A549 (cell line): ENCODE results near the gene VPS37D. TPM values are rescaled to one million over a fixed set of nuclear protein-coding genes. Genes with fewer than 3 reads are reported as not detected.

Experiments used
- BCL3 ChIP-seq: fragments of >200 bp; sonication (Bioruptor Twin); formaldehyde crosslinking; IDR thresholded peaks from 3 replicates; pipeline ENCODE4 v1.6.1; 2016
- BHLHE40 ChIP-seq: IDR thresholded peaks from 2 replicates; pipeline ENCODE4 v1.6.1; 2012; ENCODE audit warnings: low read depth, low read length, inconsistent platforms
- CBX2 ChIP-seq: fragments of 200-600 bp; sonication (generic); IDR thresholded peaks from 2 replicates; pipeline ENCODE4 v1.6.1; 2016; ENCODE audit warnings: low read depth, mild to moderate bottlenecking, borderline replicate concordance
- CTCF ChIP-seq: fragments of >200 bp; sonication (Bioruptor Twin); formaldehyde crosslinking; IDR thresholded peaks from 3 replicates; pipeline ENCODE4 v1.5.1; 2016
- ESRRA ChIP-seq: fragments of 150-350 bp; IDR thresholded peaks from 2 replicates; pipeline ENCODE4 v1.6.1; 2014; ENCODE audit warnings: mild to moderate bottlenecking, low read length, borderline replicate concordance
- FOSB ChIP-seq: fragments of 250-450 bp; sonication (Bioruptor Pico); IDR thresholded peaks from 2 replicates; pipeline ENCODE4 v1.5.0; 2020; ENCODE audit warnings: mild to moderate bottlenecking, moderate library complexity
- GATA3 ChIP-seq: IDR thresholded peaks from 2 replicates; pipeline ENCODE4 v1.6.1; 2012; ENCODE audit warnings: borderline replicate concordance
- HDAC2 ChIP-seq: fragments of 200-600 bp; sonication (generic); IDR thresholded peaks from 2 replicates; pipeline ENCODE4 v1.6.1; 2016
- HES2 ChIP-seq: fragments of >200 bp; sonication (Bioruptor Twin); formaldehyde crosslinking; IDR thresholded peaks from 2 replicates; pipeline ENCODE4 v1.6.1; 2016
- HEYL ChIP-seq: fragments of 250-450 bp; sonication (Bioruptor Pico); IDR thresholded peaks from 2 replicates; pipeline ENCODE4 v1.8.0; 2021; ENCODE audit warnings: mild to moderate bottlenecking, moderate library complexity
- HOXB13 ChIP-seq: fragments of 250-450 bp; sonication (Bioruptor Pico); IDR thresholded peaks from 2 replicates; pipeline ENCODE4 v1.5.0; 2020; ENCODE audit warnings: low read depth, mild to moderate bottlenecking, moderate library complexity
- MAX ChIP-seq: IDR thresholded peaks from 2 replicates; pipeline ENCODE4 v1.6.1; 2012
- MYC ChIP-seq: IDR thresholded peaks from 2 replicates; pipeline ENCODE4 v1.6.1; 2012; ENCODE audit warnings: mild to moderate bottlenecking, inconsistent platforms, low read length, improper control_type of control experiment, borderline replicate concordance
- NFE2L2 ChIP-seq: fragments of 150-350 bp; conservative IDR thresholded peaks from 2 replicates; pipeline ENCODE4 v1.6.1; 2014; ENCODE audit warnings: low read length
- NR3C1 ChIP-seq: fragments of >200 bp; sonication (Bioruptor Twin); formaldehyde crosslinking; IDR thresholded peaks from 3 replicates; pipeline ENCODE4 v1.6.1; 2017
- REST ChIP-seq: fragments of 200-600 bp; sonication (generic); IDR thresholded peaks from 2 replicates; pipeline ENCODE4 v1.6.1; 2016; ENCODE audit warnings: antibody characterized with exemption, mild to moderate bottlenecking, moderate library complexity
- SMC3 ChIP-seq: fragments of >200 bp; sonication (Bioruptor Twin); formaldehyde crosslinking; IDR thresholded peaks from 3 replicates; pipeline ENCODE4 v1.6.1; 2018; ENCODE audit warnings: inconsistent platforms
- TP53 ChIP-seq: fragments of 250-450 bp; sonication (Bioruptor Pico); IDR thresholded peaks from 2 replicates; pipeline ENCODE4 v1.5.0; 2021; ENCODE audit warnings: mild to moderate bottlenecking, moderate library complexity
- USF2 ChIP-seq: fragments of 450-650 bp; IDR thresholded peaks from 2 replicates; pipeline ENCODE4 v1.6.1; 2014; ENCODE audit warnings: antibody characterized with exemption
- ZNF302 ChIP-seq: fragments of 250-450 bp; sonication (Bioruptor Pico); IDR thresholded peaks from 2 replicates; pipeline ENCODE4 v1.9.0; 2021; ENCODE audit warnings: inconsistent platforms, mild to moderate bottlenecking, moderate library complexity
- polyA plus RNA-seq, 4 experiments: library from polyadenylated mRNA; depleted of rRNA in 3 of 4; stranded (reverse); fragments of >200 nt; fragmentation: RNase III in 1 of 4; extraction: RNeasy Plus Mini Kit Qiagen cat#74134 plus additional on column Dnase treatment in 1 of 4; gene quantifications; 2 replicates in 3 of 4; 3 replicates in 1 of 4; pipeline ENCODE4 v1.2.3, GENCODE V29; 2011 to 2017

VPS37D gene
- polyA plus RNA-seq, 2 of the 4 experiments (the other 2 are of a cell fraction) = 2.6 to 3.3 TPM

GRCh38 chr7:73704640-73705550 is 37.3 kb downstream of the VPS37D start (continued):
- TF ChIP-seq ZNF302 (CRISPR knock-in tag) (peak; percentile 84; the same call in 1 of the 2 replicates), HEYL (CRISPR knock-in tag) (no peak), MYC (peak; percentile 17; the same call in 1 of the 2 replicates), NR3C1 (no peak), HES2 (peak; percentile 22; the same call in 1 of the 2 replicates), REST (no peak), BHLHE40 (no peak), CTCF (no peak), TP53 (no peak), USF2 (peak; percentile 84), GATA3 (peak; percentile 92), FOSB (no peak; the same call in 1 of the 2 replicates), MAX (peak; percentile 93), HOXB13 (CRISPR knock-in tag) (peak; percentile 94), NFE2L2 (no peak), CBX2 (no peak), HDAC2 (0 out of 2 replicates have a peak, but pooled peaks have one; percentile 13), BCL3 (peak; percentile 81; the same call in 1 of the 3 replicates), SMC3 (peak; percentile 49; the same call in 2 of the 3 replicates), ESRRA (no peak)
